Loucy (cell line): ENCODE results near the gene ZSCAN25.

ENCODE experiments used
- EZH2phosphoT487 ChIP-seq: fragments of 200-600 bp; IDR thresholded peaks from 2 replicates; pipeline ENCODE4 v1.6.1; 2018; ENCODE audit warnings: antibody characterized with exemption, mild to moderate bottlenecking, moderate library complexity, borderline replicate concordance
- TF ChIP-seq, protein P1 (sequence below): fragments of 200-600 bp; sonication (generic); conservative IDR thresholded peaks from 2 replicates; pipeline ENCODE4 v1.5.1; 2014; ENCODE audit warnings: mild to moderate bottlenecking, antibody characterized with exemption, low read length

GRCh38 chr7:99619571-99620130 lies 2.9 kb downstream of the ZSCAN25 start:
- TF ChIP-seq, protein P1, sequence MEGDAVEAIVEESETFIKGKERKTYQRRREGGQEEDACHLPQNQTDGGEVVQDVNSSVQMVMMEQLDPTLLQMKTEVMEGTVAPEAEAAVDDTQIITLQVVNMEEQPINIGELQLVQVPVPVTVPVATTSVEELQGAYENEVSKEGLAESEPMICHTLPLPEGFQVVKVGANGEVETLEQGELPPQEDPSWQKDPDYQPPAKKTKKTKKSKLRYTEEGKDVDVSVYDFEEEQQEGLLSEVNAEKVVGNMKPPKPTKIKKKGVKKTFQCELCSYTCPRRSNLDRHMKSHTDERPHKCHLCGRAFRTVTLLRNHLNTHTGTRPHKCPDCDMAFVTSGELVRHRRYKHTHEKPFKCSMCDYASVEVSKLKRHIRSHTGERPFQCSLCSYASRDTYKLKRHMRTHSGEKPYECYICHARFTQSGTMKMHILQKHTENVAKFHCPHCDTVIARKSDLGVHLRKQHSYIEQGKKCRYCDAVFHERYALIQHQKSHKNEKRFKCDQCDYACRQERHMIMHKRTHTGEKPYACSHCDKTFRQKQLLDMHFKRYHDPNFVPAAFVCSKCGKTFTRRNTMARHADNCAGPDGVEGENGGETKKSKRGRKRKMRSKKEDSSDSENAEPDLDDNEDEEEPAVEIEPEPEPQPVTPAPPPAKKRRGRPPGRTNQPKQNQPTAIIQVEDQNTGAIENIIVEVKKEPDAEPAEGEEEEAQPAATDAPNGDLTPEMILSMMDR: no peak
- no peak for TF ChIP-seq EZH2phosphoT487
